MM.1S (cell line): ENCODE data around the gene RELL1.

Experiments used
- EZH2phosphoT487 ChIP-seq: fragments of 300-600 bp; sonication (generic); IDR thresholded peaks from 2 replicates; pipeline ENCODE4 v1.6.1; 2018; ENCODE audit warnings: antibody characterized with exemption, low read length
- TF ChIP-seq, protein P1 (sequence below): fragments of 300-600 bp; sonication (generic); IDR thresholded peaks from 2 replicates; pipeline ENCODE4 v1.5.1; 2016; ENCODE audit warnings: antibody characterized with exemption, low read length, mixed read lengths

DNA sequence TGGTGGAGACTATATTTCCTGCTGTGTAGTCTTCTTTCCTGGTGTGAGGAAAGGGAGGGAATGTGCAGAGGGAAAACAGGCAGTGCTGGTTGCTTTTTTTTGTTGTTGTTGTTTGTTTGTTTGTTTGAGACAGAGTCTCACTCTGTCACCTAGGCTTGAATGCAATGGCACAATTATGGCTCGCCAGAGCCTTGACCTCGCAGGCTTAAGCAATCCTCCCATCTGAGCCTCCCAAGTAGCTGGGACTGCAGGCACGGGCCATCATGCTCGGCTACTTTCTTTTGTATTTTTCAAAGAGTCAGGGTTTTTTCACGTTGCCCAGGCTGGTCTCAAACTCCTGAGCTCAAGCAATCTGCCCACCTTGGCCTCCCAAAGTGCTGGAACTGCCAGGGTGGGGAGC is 82.5 kb downstream of the RELL1 start:
- TF ChIP-seq, protein P1, sequence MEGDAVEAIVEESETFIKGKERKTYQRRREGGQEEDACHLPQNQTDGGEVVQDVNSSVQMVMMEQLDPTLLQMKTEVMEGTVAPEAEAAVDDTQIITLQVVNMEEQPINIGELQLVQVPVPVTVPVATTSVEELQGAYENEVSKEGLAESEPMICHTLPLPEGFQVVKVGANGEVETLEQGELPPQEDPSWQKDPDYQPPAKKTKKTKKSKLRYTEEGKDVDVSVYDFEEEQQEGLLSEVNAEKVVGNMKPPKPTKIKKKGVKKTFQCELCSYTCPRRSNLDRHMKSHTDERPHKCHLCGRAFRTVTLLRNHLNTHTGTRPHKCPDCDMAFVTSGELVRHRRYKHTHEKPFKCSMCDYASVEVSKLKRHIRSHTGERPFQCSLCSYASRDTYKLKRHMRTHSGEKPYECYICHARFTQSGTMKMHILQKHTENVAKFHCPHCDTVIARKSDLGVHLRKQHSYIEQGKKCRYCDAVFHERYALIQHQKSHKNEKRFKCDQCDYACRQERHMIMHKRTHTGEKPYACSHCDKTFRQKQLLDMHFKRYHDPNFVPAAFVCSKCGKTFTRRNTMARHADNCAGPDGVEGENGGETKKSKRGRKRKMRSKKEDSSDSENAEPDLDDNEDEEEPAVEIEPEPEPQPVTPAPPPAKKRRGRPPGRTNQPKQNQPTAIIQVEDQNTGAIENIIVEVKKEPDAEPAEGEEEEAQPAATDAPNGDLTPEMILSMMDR, result no peak
- TF ChIP-seq EZH2phosphoT487, result no peak
